Stimulated activated CD8-positive, alpha-beta memory T cell treated with anti-CD3 and anti-CD28 coated beads, Interleukin-12 subunit alpha, Interleukin-12 subunit beta, amount 100 ng/mL, for 24 hours (primary cell): ENCODE measurements around the gene SEC14L6.
"Not testable (repeated sequence)": the region's sequence is repeated elsewhere in the genome, so short reads cannot be mapped to it uniquely, and the experiment has no call there.

Experiments
- DNase-seq: peaks from one replicate; pipeline ENCODE4 v3.0.0-alpha.2; 2020; ENCODE audit errors: extremely low read depth

The SEC14L6 gene

DNA sequence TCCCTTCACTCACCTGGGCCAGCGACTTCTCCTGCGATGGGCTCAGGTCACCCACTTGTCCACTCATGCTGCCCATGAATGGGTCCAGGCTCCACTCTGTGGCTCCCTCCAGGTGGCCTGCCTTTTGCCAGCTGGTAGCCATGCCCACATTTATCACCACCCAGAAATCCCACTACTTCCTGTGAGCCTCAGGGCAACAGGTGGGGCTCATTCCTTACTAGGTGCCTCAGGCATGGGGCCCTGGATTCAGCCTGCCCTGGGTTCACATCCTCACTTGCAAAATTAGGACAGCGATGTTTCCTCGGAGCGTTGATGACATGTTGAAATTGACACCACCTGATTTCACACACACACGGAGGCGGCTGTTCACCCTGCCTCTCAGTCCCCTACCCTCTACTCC lies at the start of gene SEC14L6:
Gene SEC14L6 (minus strand): TSS at position 126 of the 400 bp plus-strand sequence. CDS start 59 bp downstream, at position 67.
- DNase-seq, result no peak

DNA sequence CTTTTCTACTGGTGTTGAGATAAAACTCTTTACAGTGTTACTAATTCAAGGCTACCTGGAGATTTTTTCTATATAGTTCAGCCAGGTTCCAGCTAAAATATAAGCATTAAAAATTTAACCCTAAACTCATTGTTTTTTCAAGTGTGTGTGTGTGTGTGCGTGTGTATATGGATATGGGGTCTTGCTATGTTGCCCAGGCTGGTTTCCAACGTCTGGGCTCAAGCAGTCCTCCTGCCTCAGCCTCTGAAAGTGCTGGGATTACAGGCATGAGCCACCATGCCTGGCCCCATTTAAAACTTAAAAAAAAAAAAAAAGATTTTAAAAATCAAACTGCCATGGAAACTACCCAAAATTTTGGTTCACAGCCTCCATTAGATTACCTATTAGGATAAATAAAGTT lies 49.7 kb upstream of the SEC14L6 start:
- no peak for DNase-seq

DNA sequence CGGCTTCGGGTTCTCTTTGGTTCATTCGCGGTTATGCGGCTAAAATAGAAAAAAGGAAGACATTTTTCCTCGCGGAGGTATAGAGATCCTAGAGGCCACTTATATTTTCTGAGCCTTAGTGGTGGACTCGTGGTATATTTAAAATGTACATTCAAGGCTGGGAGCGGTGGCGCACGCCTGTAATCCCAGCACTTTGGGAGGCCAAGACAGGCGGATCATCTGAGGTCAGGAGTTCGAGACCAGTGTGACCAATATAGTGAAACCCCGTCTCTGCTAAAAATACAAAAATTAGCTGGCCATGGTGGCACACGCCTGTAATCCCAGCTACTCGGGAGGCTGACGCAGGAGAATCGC lies 45.8 kb upstream of the SEC14L6 start:
- not testable (repeated sequence) for DNase-seq

DNA sequence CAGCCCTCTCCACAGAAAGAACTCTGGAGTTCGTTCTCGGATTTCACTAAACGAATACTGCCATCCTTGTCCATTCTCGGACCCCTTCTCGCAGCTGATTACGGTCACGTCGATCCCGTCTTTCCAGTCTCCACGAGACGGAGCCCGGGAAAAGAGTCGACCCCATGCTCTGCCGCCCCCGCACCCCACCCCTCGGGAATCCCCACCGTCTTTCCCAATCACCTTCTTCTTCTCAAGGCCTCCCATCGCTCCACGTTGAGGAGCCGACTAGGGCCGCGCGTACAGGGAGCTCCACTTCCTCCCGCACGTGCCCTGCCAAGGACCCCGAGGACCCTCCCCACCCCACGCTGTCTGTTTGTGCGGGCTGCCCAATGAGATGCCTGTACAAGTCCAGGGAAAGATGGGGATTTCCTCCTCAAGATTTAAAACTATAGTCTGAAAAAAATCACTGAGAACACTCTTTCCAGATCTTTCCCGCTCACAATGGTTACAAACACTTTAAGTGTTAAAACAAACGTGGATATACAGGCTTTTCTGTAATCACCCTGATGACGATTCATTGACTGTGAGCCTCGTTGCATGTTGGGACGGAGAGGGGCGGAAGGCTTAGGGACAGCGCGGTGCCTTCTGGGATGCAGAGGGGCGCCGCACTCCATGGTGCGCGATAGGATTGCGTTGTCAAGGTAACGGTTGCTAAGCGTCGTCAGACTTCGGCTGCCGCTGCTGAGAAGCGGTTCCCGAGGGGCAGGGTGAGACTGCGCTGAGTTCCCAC lies 45.2 kb upstream of the SEC14L6 start, which contains the start of gene PES1:
Gene PES1 (minus strand): TSS at position 323 of the 772 bp plus-strand sequence. CDS start 77 bp downstream, at position 246.
- peak; percentile 79 for DNase-seq

DNA sequence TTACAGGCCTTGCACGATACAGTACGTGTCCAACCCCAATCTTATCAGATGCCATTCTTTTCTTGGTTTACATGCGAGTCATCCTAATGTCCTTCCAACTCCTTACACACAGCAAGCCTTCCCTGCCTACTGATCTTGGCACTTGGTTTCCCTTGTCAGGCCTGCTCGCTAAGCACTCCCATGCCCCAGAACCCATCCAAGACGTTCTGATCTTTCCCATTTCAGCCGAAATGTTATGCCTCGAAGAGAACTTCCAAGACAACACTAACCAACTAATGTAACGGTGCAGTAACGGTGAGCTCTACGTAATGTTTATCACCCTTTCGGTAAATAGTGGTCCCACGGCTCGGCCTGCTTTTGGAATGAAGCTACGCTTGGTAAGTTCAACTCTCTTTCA lies 44.6 kb upstream of the SEC14L6 start:
- no peak for DNase-seq

DNA sequence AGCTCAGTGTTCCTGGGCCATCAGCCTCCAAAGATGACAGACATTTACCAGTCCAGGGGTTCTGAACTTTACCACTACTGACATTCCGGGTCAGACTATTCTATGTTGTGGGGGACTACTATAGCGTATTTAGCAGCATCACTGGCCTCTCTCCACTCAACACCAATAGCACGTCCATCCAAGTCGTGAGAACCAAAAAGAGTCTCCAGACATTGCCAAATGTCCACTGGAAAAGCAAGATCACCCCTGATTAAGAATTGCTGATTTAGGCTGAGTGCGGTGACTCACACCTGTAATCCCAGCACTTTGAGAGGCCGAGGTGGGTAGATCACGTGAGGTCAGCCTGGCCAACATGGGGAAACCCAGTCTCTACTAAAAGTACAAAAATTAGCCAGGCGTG lies 39.9 kb upstream of the SEC14L6 start:
- no peak for DNase-seq

DNA sequence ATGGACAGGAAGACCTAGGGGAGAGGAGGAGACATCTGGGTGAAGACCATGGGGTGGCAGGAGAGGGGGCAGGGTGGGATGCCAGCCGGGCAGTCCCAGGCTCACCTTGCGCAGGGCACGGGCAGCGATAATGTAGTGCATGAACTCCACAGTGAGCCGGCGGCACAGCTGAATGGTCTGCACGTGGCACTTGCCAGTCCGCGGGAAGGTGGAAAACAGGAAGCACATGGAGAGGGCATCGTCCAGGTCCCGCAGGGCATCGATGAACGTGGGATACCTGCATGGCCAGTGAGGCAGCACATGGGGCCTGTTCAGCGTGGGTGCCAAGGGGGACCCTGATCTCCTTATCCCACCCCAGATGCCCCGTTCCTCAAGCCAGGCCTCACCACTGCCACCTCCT lies 37.9 kb upstream of the SEC14L6 start:
- no peak for DNase-seq

DNA sequence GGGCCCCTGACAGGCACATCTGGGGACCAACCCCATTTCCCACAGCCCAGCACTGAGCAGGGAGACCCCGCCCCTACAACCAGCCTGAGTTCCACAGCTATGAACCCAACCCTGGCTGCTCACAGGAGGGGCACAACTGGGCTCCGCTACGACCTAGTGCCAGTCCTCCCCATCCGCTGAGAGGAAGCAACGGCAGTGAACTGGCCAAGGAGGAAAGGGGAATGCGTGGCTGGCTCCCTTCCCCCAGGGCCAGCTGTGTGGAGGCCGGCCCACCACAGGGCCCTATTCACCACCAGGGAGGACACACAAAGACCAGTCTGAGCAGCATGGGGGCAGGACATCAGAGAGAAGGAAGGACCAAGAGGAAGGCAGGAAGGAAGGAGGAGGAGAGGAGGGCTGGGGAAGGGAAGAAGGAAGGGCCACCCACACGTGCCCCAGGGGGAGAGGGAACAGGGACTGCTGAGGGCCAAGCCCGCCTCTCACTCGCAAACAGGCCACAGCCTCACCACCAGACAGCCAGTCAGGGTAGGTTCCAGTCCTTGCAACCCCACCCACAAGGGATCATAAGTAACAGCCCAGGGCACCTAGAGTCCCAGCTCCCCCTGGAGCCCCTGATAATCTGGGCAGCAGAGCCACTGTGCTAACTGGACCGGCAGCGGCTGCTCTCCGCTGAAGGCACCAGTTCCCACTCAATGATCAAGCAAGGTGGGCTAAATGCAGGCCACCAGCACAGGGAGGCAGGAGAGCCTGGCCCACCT lies 36.4 kb upstream of the SEC14L6 start:
- no peak for DNase-seq

DNA sequence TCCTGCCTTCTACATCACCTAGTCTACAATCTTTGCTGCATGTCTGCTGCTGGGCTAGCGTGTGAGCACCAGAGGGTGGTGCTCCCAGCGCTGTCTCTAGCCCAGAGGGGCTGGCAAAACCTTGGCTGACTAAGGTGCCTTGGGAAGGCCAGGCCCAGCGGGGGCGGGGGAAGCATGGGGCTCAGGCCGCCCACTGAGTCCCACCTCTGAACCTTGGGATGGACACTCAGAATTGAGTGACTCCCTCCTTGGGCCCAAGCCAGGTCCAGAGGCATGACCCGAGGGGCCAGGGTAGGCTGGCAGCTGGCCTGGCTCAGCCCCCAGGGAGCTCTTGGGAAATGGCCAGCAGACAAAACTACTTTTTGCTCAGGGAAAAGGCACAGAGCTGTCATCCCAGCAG lies 35.5 kb upstream of the SEC14L6 start:
- no peak for DNase-seq

DNA sequence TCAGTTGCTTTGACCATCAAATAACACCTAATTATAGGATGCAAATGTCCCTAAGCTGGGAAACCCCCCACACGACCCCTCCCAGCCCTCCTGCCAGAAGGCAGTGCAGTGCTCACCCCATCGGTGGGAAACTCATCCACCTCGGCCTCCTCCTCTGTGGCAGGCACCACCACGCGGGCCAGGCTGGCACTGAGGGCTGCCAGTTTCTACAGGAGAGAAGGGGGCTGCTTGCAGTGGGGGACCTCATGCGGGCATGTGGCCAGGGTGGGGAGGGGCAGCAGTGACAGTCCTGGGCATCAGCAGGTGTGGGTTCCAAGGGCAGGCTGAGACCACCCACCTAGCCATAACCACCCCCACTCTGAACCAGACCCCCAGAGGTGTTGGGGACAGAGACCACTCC lies 34.4 kb upstream of the SEC14L6 start:
- DNase-seq, result no peak

DNA sequence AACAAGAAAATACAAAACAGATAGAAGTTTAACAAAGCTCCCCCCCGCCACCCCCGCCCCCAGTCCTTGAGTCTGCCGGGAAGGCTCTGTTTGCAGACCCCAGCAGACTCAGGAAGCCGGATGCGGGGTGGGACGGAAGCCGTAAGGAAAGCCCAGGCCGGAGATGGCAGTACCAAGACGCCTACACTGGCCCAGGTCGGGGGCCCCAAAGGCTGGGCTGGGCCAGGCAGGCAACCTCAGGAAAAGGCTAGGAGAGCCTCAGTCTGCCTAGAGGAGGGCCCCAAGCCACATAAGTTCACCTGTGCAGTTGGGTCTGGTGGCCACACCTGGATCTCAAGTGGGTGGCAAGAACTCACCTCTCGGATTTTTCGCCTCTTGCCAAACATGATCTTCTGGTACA lies 31.9 kb upstream of the SEC14L6 start:
- no peak for DNase-seq

DNA sequence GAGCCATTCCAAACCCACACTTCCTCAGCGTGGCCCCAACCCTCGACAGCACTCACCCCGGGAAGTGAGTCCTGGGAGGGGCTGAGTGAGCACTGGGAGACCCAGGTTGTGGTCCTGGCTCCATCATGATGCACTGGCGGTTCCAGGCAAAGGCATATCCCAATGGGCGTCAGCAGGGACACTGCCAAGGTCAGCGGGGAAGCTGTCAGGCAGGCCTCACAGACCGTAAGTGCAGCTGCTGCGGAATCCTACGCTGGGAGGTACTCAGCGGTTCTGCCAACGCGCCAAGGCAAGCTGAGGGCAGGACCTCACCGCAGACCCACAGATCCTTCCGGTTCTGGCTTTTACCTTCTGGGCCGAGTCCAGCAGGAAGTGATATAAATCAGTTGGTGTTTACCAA lies 29.3 kb upstream of the SEC14L6 start:
- DNase-seq, result no peak

DNA sequence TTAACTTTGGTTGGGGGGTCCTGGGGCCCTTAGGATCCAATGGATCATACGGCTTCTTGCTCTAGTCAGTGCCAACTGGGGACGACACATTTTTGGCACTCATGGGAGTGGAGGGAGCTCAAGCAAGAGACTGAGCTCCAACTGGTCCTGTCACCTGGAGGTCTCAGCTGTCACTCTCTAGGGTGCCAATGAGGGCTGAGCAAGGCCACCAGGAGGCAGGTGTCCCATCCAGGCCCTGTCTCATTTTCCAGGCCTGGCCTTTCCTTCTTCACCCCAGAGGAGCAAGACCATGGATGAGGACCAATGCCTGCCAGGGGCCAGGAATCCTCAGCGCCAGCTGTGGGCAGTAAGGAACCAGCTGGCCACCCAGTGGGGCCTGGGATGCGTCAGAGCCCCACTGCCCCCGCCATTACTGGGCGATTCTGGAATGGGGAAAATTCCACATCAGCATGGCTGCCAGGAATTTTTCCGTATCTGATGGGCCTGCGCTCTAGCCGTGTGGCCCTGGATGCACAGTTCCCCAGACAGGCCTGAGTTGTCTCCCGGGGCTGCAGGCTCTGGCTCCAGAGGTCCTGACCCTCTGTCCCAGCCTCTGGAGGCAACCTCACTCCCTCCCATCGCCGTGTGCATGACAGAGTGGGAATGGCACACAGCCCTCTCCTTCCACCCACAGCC lies 28.6 kb upstream of the SEC14L6 start:
- DNase-seq, result no peak

DNA sequence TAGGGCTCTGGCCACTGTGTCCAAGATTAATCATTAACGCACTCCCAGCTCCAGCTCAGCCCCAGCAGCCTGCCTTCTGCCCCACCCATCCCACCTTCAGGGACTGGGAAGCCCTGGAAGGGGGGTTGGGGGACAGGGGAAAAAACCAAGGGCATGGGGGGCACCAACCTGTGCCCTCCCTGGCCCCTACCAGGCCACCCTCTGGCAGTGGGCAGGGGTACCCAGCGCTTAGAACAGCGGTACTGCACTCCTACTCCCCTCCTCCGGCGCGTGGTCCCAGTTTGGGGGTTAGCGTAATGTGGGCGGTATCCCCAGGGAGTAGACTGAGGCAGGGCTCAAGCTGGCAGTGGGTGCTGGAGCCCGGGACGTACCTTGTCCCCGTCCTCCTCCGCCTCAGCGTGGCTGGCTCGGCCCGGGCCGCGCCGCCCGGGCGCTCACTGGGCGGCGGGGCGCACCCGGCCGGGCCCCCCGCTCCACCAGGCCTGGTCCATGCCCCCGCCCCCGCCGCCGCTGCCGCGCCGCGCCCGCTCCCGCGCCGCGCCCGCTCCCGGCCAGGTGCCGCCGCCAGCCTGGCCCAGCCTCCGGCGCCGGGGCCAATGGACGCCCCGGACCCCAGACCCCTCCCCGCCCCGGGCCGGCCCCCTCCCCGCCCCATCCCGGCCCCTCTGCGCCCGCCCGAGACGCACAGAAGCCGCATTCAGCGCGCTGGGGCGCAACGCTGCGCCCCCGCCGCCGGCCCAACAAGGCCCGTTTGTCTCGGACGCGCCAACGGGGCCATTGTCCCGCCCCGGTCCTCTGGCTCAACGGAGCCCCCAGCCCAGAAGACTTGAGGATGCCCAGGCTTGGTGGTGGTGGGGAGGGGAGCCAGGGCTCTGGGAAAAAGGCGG lies 27.8 kb upstream of the SEC14L6 start, which contains the start of gene GAL3ST1:
Gene GAL3ST1 (minus strand): TSS at position 571 of the 887 bp plus-strand sequence. CDS start 17,273 bp downstream, outside the sequence.
- no peak for DNase-seq

DNA sequence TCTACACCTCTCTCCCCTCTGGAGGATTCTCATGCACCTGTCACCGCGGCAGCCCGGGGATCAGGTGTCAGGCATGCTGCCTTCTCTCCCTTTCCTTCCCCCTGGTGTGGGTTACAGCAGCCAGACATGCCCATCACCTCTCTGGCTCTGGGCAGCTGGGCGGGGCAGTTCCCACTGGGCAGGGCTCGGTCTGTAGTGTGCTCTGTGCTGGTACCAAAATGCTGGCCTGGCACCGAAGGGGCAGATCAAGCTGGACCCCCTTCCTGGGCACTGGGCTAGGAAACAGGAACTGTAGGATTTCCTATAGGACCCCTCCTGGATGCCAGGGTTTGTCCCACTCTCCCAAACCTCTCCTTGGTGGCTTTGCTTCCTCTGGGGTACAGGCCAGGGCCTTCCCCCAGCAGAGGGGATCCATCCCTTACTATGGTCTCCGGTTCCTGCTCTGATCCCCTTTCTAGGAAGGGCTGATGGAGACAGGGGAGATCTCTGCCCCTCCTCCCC lies 27.1 kb upstream of the SEC14L6 start:
- DNase-seq, result no peak

DNA sequence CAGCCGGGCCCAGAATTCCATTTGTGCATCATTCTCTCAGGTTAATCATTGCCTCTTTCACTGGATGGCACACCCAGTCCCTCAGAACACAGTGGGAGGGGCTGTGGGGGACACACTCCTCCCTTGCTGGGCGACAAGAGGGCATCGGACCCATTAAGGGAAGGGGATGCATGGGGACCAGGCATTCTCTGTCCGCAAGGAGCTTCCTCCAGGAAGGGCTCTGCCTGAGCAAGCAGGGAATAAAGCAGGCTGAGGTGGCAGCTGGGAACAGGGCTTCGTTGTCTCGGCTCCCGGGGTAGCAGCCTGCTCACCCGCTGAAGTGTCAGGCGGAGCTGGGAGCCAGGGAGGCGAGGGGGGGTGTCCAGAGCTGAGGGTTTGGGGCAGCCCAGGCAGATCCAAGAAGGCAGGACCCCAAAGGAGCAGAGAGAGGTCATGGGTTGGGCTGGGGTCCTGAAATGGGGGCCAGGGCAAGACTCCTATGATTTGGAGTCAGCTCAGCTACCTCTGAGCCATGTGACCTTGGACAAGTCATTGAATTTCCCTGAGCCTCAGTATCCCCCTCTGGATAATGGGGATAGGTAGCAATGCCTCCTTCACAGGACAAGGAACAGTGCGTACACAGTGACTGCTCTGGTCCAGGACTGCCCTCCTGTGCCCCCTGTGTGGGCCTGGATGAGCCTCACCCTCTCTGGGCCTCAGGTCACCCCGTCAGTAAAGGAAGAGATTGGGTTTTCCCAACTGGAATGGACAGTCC lies 26.5 kb upstream of the SEC14L6 start:
- no peak for DNase-seq

DNA sequence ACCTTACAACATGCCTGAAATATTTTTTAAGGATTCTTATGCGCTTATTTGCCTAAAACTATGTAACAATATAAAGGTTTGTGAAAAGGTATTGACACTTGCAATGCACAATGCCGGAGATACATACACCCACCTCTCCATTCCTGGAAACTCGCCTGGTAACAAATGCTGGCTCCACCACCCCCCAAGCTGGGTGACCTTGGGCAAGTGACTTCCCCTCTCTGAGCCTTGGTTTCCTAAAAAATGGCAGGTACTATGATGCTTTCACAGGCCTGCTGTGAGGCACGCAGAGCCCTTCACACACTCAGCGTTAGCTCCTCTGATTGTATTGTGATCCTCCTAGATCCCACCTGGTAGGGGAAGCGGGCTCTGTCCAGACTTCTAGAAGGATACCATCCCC lies 25.7 kb upstream of the SEC14L6 start:
- DNase-seq, result no peak

DNA sequence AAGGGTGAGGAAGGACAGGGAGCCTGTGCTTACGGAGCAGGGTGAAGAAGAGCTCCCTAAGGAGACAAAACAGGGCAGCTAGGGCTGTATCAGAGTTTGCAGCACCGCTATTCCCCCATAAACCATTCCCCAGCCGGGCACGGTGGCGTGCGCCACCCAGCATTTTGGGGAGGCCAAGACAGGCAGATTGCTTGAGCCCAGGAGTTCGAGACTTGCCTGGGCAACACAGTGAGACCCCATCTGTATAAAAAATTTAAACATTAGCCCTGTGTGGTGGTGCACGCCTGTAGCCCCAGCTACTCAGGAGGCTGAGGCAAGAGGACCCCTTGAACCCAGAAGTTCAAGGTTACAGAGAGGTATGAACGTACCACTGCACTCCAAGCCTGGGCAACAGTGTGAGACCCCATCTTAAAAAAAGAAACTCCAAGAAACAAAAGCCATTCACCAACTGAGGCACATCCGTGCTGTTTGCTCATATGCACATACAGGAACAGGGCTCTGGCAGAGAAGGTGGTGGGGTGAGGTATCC lies 23.2 kb upstream of the SEC14L6 start:
- DNase-seq, result no peak

DNA sequence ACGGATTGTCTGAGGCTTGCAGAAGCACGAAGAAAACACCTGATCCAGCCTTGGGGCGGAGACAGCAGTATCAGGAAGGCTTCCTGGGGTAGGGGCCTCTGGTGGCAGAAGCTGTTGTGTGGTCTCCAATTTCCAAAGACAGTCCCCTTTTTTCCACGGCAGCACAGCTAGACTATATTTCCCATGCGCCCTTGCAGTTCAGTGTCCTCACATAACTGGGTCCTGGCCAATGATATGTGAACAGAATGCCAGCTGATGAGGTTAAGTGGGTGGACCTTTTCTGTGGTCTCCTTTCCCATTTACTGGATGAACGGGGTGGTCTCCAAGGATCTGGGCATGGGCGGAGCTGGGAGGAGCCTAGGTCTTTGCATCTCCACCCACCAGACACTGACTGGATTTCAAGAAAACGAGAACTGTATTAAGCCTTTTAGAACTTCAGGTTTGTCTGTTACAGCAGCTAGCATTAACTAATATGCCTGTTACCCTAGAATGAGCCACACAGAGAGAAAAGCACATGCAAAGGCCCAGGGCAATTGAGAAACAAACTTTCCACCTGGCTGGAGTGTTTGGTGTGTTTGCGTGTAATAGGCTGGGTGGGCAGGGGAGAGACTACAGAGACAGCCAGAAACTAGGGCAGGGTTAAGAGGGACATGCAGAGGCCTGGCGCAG lies 21.7 kb upstream of the SEC14L6 start:
- DNase-seq, result no peak

DNA sequence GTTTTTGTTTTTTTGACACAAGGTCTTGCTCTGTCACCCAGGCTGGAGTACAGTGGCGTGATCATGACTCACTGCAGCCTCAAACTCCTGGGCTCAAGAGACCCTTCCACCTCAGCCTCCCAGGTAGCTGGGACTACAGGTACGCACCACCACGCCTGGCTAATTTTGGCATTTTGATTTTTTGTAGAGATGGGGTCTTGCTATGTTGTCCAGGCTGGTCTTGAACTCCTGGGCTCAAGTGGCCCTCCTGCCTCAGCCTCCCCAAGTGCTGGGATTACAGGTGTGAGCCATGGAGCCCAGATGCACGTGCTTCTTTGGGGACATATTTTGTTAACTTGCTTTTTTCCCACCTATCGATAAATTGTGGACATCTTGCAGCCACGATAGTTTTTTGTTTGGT lies 20.7 kb upstream of the SEC14L6 start:
- not testable (repeated sequence) for DNase-seq
